ENCODE results near the gene HUWE1.

DNA sequence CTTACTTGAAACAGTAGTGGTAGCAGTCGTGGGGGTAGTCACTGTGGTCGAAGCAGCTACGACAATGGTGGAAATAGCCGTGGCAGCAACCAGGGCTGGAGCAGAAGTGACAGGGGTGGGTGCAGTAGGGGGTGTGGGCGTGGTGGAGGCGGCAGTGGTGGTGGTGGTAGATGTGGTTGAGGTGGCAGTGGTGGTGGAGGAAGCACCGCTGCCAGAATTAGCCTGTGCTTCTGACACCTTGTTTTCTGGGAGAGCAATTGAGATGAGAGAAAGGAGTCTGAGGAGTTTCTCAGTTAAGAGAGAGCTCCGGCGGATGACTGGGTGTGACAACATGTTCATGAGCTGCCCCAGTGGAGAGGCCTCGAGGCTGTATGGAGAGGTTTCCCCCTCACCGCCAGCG lies 138.9 kb downstream of the HUWE1 start:
- TF ChIP-seq CTCF (conservative IDR thresholded peaks at IDR 0.05; ENCODE audit: low read depth, low read length) (no peak), EZH2 (IDR thresholded peaks at IDR 0.05; ENCODE audit: borderline replicate concordance, low read depth, low read length, poor library complexity, severe bottlenecking) (no peak)

Data from A673 (cell line).